GM12865 (cell line): ENCODE data around the gene SPATA16.
"Not testable (repeated sequence)": the region's sequence is repeated elsewhere in the genome, so short reads cannot be mapped to it uniquely, and the experiment has no call there.

Experiments
- DNase-seq: peaks from one replicate; pipeline ENCODE4 v3.0.0; 2010; ENCODE audit warnings: low read depth
- H3K4me3 ChIP-seq: 2 replicates; pipeline ENCODE4 v1.5.1; 2011; ENCODE audit warnings: mild to moderate bottlenecking, low read depth, low read length, control low read depth
- CTCF ChIP-seq: IDR thresholded peaks from 2 replicates; pipeline ENCODE4 v1.5.1; 2011; ENCODE audit warnings: low read length, control low read depth, low read depth, inconsistent platforms; ENCODE audit not compliant: insufficient read depth; ENCODE audit errors: missing control alignments

SPATA16 gene

GRCh38 chr3:173037840-173038483, 103.1 kb downstream of the SPATA16 start:
- DNase-seq, result no peak
- TF ChIP-seq CTCF, result no peak
- no peak overlapping the region for H3K4me3 ChIP-seq

GRCh38 chr3:173030273-173030672, 110.8 kb downstream of the SPATA16 start:
- DNase-seq, result no peak
- no peak overlapping the region for H3K4me3 ChIP-seq
- no peak for TF ChIP-seq CTCF

- no peak overlapping the region for H3K4me3 ChIP-seq
- TF ChIP-seq CTCF, result no peak
- no peak for DNase-seq
Observed at GRCh38 chr3:173028351-173028750, 112.7 kb downstream of the SPATA16 start.

- H3K4me3 ChIP-seq, result no peak overlapping the region
- TF ChIP-seq CTCF, result no peak
- no peak for DNase-seq
Observed at GRCh38 chr3:173027429-173027828, 113.6 kb downstream of the SPATA16 start.

GRCh38 chr3:173025941-173026340, 115.1 kb downstream of the SPATA16 start:
- H3K4me3 ChIP-seq, result no peak overlapping the region
- no peak for DNase-seq
- TF ChIP-seq CTCF, result no peak

GRCh38 chr3:173021547-173022185, 119.4 kb downstream of the SPATA16 start:
- DNase-seq, result no peak
- no peak overlapping the region for H3K4me3 ChIP-seq
- no peak for TF ChIP-seq CTCF

GRCh38 chr3:173020128-173020527, 120.9 kb downstream of the SPATA16 start:
- DNase-seq, H3K4me3 ChIP-seq: not testable (repeated sequence)
